H7 (cell line): Measurements from ENCODE around the gene TNFSF12. TPM values are rescaled to one million over a fixed set of nuclear protein-coding genes. Genes with fewer than 3 reads are reported as not detected.
A peak's percentile ranks its signal among the peaks of the same experiment; 100 is the strongest.

Source experiments
- DNase-seq: peaks from one replicate; pipeline ENCODE4 v3.0.0; 2012
- H3K27me3 ChIP-seq: 2 replicates; pipeline ENCODE4 v1.6.0; 2011; ENCODE audit warnings: mild to moderate bottlenecking, low read length; ENCODE audit not compliant: control insufficient read depth, insufficient read depth
- H3K36me3 ChIP-seq: replicated peaks from 2 replicates; pipeline ENCODE4 v1.5.1; 2011; ENCODE audit warnings: low read length; ENCODE audit not compliant: control insufficient read depth, insufficient read depth
- H3K4me3 ChIP-seq: 2 replicates; pipeline ENCODE4 v1.5.1; 2011; ENCODE audit warnings: low read depth, mild to moderate bottlenecking, control low read depth, low read length, moderate library complexity; ENCODE audit not compliant: insufficient read depth
- total RNA-seq: library from RNA; depleted of rRNA; stranded (reverse); fragments of >200 nt; shearing (Covaris generic); gene quantifications from 2 replicates; pipeline ENCODE4 v1.2.3, GENCODE V29; 2014

The TNFSF12 gene
- total RNA-seq, 1 experiment from 2014 or later = 6.2 TPM

DNA sequence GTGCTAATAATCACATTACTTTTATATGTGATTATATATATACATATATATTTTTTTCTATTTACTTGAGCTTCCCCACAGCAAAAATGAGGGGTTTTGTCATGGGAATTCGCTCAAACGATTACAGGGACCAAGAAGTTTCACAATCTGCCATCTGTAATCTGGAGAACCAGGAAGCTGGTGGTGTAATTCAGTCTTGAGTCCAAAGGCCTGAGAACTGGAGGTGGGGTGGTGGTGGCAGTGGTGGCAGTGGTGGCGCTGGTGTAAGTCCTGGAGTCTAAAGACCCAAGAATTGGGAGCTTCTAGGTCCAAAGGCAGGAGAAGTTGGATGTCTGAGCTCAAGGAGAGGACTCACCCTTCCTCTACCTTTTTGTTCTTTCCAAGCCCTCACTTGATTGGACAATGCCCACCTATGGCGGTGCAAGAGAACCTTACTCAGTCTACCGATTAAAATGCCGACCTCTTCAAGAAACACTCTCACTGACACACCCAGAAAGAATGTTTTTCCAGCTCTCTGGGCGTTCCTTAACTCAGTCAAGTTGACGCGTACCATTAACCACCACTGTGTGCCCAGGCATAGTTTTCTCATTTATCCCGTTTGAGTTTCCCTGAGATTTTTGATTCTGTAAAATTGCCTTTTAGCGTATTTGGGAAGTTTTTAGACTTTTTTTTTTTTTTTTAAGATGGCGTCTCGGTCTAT lies 32.8 kb upstream of the TNFSF12 start:
- Histone ChIP-seq H3K4me3 (no peak overlapping the region), H3K36me3 (peaks cover 29% of the 10 kb centered on the region), H3K27me3 (no peaks in the 10 kb centered on the region)
- DNase-seq = no peak

DNA sequence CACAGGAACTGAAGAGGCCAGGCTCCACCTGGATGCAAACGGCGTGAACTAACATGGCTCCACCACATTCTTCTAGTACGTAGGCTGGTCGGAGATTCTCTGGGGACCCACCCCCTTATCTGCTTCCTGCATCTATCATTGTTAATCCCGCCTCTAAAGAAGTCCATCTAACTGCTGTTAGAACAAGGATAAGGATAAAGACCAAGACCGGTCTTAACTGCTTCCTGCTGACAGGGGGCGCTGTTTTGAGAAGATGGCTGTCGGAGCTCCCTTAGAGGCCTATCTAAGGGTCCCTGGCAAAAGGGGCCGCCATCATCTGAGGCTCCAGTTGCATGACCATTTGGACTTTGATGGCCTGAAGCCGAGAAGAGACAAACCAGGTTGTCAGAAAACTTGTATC lies 25.8 kb upstream of the TNFSF12 start:
- Histone ChIP-seq H3K4me3 (no peak overlapping the region), H3K36me3 (no peaks in the 10 kb centered on the region), H3K27me3 (no peaks in the 10 kb centered on the region)
- peak; percentile 86 for DNase-seq

DNA sequence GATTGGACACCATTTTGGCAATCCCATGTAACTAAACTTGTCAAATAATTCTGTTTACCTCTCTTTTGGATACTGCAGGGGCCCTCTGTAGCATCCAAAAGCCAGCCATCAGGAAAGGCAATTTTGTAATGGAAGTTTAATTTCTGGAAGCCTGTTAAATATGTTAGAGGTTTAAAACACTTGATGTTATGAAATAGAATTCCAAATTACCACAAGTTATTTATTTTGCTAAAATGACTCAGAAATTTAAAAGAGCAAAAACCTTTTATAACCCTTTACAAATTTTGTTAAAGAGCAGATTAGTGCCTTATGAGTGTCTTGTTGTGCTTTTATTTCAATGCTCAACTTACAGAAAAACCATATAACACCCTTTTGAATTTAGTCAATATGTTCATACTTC lies 20.0 kb upstream of the TNFSF12 start:
- Histone ChIP-seq H3K4me3 (no peak overlapping the region), H3K27me3 (no peaks in the 10 kb centered on the region), H3K36me3 (no peaks in the 10 kb centered on the region)
- no peak for DNase-seq

DNA sequence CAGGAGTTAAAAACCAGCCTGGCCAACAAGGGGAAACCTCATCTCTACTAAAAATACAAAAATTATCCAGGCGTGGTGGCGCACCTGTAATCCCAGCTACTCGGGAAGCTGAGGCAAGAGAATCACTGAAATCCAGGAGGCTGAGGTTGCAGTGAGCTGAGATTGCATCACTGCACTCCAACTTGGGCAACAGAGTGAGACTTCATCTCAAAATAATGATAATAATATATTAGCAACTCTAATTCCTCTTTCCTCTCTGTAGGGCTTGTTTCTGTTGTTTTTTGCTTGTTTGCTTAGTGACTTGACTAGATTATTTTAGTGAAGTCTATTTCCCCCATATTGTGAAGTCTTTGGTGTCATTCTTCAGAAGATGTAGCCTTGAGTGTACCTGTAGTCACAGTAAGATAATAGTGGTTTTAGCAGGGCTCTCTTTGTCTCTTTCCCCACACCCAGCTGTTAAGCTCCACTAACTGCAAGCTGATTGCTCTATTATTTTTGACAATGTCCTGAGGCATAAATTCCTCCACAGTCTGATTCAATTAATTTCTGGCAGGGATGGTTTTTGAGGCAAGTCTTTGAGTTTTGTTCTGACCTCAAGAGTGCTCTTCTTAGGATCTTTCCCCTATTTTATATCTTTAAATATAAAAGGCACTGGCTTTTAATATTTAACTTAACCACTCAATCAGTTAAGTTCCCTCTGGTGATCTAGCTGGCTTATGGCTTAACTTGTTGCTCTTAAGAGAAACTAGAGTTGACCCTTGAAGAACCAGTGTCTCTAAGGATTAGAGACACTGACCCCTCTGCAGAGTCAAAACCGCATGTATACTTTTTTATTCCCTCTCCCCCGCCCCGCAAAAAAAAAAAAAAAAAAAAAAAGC lies 18.6 kb upstream of the TNFSF12 start:
- no peak for DNase-seq
- H3K4me3 ChIP-seq = no peak overlapping the region
- no peaks in the 10 kb centered on the region for H3K36me3 ChIP-seq
- no peaks in the 10 kb centered on the region for H3K27me3 ChIP-seq

DNA sequence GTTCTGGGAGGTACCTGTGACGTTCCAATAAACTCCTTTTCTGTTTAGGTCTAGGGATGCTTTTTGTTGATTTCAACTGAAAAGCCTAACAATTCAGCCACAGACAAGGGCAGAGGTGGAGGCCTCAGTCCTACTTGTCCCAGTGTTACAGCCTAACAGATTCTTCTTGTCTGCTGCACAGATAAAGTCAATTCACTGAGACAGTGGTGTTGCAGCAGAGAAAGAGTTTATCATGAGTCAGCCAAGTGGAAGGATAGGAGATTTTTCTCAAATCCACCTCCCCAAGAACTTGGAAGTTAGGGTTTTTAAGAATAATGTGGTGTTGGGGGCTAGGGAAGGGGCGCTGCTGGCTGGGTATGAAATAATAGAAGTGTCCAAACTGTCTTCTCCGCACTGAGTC lies 10.8 kb upstream of the TNFSF12 start:
- Histone ChIP-seq H3K4me3 (no peak overlapping the region), H3K27me3 (no peaks in the 10 kb centered on the region), H3K36me3 (no peaks in the 10 kb centered on the region)
- DNase-seq = no peak

DNA sequence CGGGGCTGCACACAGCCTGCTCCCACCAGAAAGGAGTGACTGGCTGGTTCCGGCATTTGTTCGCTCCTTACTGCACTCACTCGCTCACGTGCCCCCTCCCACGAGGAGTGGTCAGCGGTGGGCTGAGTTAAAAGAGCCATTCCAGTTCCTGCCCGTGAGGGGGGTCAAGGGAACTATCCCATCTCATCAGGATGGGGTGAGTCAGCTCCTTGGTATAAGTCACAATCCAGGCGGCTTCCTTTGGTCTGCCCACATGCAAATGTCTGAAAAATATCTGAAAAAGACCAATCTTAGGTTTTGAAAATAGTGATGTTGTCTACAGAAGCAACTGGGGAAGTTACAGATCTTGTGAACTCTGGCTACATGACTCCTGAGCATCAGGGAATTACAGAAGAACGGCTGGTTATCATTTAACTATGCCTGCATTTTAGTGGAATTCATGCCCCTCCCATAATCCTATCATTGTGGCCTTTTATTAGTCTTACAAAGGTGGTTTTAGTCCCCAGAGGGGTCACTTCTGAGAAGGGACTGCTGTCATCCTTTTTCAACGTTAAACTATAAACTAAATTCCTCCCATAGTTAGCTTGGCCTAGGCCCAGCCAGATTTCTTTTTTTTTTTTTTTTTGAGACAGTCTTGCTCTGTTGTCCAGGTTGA lies 9.8 kb upstream of the TNFSF12 start:
- Histone ChIP-seq H3K4me3 (no peak overlapping the region), H3K36me3 (no peaks in the 10 kb centered on the region), H3K27me3 (no peaks in the 10 kb centered on the region)
- DNase-seq = no peak

DNA sequence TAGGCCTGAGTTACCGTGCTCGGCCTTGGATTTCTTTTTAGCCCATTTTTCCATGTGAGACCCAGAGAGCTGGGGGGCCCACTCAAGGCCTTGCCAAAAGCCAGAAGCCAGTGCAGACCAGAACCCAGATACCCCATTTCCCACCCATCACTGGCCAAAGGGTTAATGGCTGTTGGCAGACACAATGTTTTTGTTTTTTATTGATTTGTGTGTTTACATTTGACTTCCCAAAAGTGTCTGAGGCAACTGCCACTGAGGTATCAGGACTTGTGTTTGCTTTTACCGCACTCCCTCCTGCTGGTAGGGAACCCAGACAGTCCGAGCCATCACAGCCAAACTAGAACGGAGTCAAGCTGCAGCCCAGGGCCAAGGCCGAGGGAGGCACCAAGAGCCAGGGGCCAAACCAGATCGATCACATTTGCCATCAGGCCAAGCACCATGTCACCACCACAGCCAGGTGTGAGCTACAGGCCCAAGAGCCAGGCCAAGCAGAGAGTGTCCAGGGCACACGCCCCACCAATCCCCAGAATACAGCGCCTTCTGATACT lies 7.7 kb upstream of the TNFSF12 start:
- no peaks in the 10 kb centered on the region for H3K27me3 ChIP-seq
- H3K4me3 ChIP-seq = no peak overlapping the region
- no peaks in the 10 kb centered on the region for H3K36me3 ChIP-seq
- DNase-seq = no peak

DNA sequence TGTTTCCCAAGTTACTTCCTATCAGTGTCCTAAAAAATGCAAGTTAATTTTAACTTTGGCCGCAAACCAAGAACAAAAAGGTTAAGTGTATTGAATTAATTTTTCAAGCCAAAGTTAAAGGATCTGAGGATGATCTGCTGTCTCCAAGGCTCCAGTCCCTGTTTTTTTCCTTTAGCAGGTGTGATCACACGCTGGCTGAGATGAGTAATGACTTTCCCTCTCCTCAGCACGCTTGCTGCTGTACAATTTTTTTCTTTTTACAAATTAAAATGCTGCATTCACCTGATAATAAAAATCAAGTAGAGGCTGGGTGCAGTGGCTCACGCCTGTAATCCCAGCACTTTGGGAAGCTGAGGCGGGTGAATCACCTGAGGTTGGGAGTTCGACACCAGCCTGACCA lies 3.9 kb upstream of the TNFSF12 start:
- Histone ChIP-seq H3K36me3 (no peaks in the 10 kb centered on the region), H3K4me3 (no peak overlapping the region), H3K27me3 (peaks cover 7% of the 10 kb centered on the region; the same call in 1 of the 2 replicates)
- DNase-seq = no peak

DNA sequence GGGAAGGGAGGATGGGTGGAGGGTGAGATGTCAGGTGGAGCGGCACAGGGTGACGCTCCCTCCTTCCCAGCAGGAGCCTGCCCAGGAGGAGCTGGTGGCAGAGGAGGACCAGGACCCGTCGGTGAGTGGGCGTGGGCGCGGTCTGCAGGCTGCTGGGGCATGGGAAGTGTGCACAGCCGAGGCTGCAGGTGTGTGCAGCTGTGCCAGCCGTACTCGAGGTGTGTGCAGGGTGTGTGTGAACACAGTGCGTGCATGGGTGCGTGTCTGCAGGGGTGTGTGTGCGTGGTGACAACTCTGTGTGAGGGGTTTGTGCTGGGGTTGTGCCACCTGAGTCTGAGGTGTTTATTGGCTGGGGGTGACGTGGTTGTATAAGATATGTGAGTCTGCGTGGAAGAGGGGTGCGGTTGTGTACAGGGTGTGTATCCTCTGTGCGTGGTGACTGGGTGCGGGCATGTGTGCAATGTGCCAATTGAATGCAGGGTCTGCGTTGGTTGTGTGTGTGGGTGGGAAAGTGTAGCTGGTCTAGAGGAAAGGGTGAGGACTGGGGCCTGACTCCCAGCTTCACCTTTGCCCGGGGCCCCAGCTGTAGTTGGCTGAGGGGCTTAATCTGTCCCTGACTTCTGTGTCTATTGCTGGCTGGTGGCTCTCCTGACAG lies 670 bp downstream of the TNFSF12 start:
- DNase-seq = peak; percentile 43
- Histone ChIP-seq H3K4me3 (peak overlapping the region; percentile 71), H3K36me3 (no peaks in the 10 kb centered on the region), H3K27me3 (peaks cover 7% of the 10 kb centered on the region; the same call in 1 of the 2 replicates)

DNA sequence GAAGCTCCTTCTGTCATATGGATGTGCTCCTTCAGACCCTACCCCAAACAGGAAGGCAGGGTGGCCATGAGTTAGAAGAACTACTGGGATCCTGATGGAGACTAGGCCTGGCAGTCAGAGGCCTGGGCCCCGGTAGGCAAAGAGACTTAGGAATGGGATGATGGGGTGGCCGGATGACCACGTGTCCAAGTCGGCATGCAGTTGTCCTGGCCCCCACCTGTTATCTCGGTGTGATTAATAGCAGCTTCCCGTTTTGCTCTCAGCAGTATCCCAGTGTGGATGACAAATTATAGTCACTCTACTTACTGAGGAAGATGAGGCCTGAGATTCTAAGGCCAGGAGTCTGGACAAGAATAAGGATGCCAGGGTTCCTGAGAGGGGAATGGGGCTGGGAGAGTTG lies 1.5 kb downstream of the TNFSF12 start:
- Histone ChIP-seq H3K4me3 (no peak overlapping the region), H3K27me3 (peaks cover 7% of the 10 kb centered on the region; the same call in 1 of the 2 replicates), H3K36me3 (no peaks in the 10 kb centered on the region)
- DNase-seq = peak; percentile 28

DNA sequence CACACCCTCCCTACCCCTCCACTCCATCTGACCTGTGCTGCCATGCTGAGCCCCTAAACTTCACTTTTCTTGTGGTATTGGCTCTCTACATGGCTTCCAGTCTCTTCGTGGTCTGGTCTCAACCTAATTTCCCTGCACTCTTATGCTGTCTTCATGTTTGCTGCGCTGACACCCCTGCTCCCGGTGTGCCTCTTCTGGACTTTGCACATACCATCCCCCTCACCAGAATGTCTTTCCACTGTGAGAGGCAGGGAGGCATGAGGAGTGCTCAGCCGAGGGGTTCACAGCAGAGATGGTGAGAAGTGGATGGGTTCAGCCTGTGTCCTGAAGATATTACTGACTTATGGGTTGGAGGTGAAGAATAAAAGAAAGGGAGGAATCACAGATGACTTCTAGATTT lies 2.5 kb downstream of the TNFSF12 start:
- Histone ChIP-seq H3K4me3 (no peak overlapping the region), H3K36me3 (no peaks in the 10 kb centered on the region), H3K27me3 (peaks cover 7% of the 10 kb centered on the region; the same call in 1 of the 2 replicates)
- DNase-seq = no peak

DNA sequence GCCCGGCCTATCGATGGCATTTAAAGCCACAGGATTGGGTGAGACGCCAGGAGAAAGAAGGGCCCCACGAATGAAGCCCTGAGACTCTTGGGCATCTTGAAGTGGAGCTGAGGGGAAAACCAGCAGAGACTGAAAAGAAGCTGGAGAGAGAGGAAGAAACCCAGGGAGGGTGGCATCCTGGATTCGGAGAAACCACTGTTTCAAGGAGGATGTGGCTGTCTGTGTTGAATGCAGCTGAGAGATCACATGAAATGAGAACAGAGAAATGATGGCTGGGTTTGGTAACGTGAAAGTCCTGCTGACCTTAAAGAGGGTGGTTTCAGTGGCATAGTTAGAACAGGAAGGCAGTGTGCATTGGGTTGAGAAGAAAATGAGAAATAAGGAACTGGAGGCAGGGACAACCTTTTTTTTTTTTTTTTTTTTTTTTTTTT lies 3.8 kb downstream of the TNFSF12 start:
- no peaks in the 10 kb centered on the region for H3K36me3 ChIP-seq
- DNase-seq = no peak
- H3K4me3 ChIP-seq = no peak overlapping the region
- H3K27me3 ChIP-seq = peaks cover 7% of the 10 kb centered on the region; the same call in 1 of the 2 replicates

DNA sequence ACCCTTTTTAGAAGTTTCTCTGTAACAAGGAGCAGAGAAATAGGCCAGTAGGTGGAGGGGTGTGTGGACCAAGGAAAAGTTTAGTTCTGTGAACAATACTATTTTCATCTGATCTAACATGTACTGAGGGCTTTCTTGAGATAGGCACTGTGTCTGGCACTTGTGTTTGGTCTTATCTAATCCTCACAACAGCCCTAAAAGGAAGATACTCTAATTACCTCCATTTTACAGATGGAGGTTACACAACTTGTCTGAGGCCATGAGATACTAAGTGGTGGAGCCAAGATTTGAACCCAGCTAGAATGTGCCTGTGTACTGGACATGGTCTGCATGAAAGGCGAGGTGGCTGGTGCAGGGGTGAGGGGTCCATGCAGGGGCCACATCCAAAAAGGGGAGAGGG lies 4.5 kb downstream of the TNFSF12 start:
- peaks cover 4% of the 10 kb centered on the region; the same call in 1 of the 2 replicates for H3K27me3 ChIP-seq
- H3K36me3 ChIP-seq = no peaks in the 10 kb centered on the region
- no peak overlapping the region for H3K4me3 ChIP-seq
- DNase-seq = no peak

DNA sequence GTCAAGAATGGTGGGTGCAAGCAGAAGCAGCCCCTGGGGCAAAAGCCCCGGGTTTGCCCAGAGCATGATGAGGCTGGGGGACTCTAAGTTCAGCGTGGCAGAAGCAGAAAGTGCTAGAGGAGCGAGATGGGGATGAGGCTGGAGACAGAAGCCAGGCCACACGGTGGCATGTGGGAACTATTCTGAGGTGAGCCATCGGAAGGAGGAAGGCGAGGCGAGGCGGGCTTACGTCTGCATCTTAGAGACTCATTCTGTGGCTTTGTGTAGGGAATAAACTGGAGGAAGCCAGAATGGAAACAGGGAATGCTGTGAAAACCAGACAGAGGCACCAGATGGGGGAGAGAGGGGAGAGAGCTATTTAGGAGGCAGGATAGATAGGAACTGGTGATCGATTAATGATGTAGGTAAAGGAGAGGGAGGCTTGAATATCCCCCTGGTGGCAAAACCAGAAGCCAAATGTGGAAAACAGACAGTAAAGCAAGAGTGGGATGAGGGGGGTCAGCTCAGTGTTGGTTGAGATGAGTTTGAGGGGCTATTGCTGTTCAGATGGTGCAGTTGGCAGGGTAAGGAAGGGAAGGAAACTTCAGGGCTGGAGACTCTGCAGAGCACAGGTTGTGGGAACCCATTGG lies 6.6 kb downstream of the TNFSF12 start:
- peak; percentile 72 for DNase-seq
- Histone ChIP-seq H3K27me3 (no peaks in the 10 kb centered on the region), H3K36me3 (no peaks in the 10 kb centered on the region), H3K4me3 (no peak overlapping the region)
